Measurements from ENCODE around the gene TRIM28.

TRIM28 gene

GRCh38 chr19:58557221-58558065 lies 13.6 kb downstream of the TRIM28 start:
- Histone ChIP-seq H3K4me3 (ENCODE audit: insufficient read length, low read depth) (peak overlapping the region; percentile 50), H3K4me1 (ENCODE audit: insufficient read depth, insufficient read length) (no peaks in the 10 kb centered on the region), H3K9me3 (ENCODE audit: insufficient read depth, low read length) (no peaks in the 10 kb centered on the region), H3K36me3 (ENCODE audit: insufficient read depth, insufficient read length, low read length) (peaks cover 43% of the 10 kb centered on the region), H3K27me3 (ENCODE audit: insufficient read depth, insufficient read length) (no peaks in the 10 kb centered on the region), H3K9ac (ENCODE audit: insufficient read length, low read depth) (peak overlapping the region; percentile 76)
- TF ChIP-seq SUZ12 (IDR thresholded peaks at IDR 0.05; ENCODE audit: extremely low read depth, insufficient read depth, insufficient read length) (no peak), YY1 (IDR thresholded peaks at IDR 0.05; ENCODE audit: insufficient read depth, insufficient read length) (no peak), ZNF274 (IDR thresholded peaks at IDR 0.05; ENCODE audit: low read depth, low read length) (no peak)
- no peak for DNase-seq (ENCODE audit: low read depth, low spot score)

GRCh38 chr19:58558066-58558622 lies 14.3 kb downstream of the TRIM28 start, which contains the start of gene UBE2M:
Gene UBE2M, minus strand, starts transcription at chr19:58558611. Its CDS starts 230 bp downstream, at chr19:58558381.
- Histone ChIP-seq H3K9me3 (ENCODE audit: insufficient read depth, low read length) (no peaks in the 10 kb centered on the region), H3K36me3 (ENCODE audit: insufficient read depth, insufficient read length, low read length) (peaks cover 37% of the 10 kb centered on the region), H3K27me3 (ENCODE audit: insufficient read depth, insufficient read length) (no peaks in the 10 kb centered on the region), H3K4me1 (ENCODE audit: insufficient read depth, insufficient read length) (no peaks in the 10 kb centered on the region), H3K4me3 (ENCODE audit: insufficient read length, low read depth) (peak within 1 kb of the TSS; percentile 73), H3K9ac (ENCODE audit: insufficient read length, low read depth) (peak within 1 kb of the TSS; percentile 90)
- TF ChIP-seq SUZ12 (IDR thresholded peaks at IDR 0.05; ENCODE audit: extremely low read depth, insufficient read depth, insufficient read length) (no peak), YY1 (IDR thresholded peaks at IDR 0.05; ENCODE audit: insufficient read depth, insufficient read length) (no peak), ZNF274 (IDR thresholded peaks at IDR 0.05; ENCODE audit: low read depth, low read length) (no peak)
- DNase-seq (ENCODE audit: low read depth, low spot score): no peak

- peak; percentile 69 for TF ChIP-seq YY1 (IDR thresholded peaks at IDR 0.05; ENCODE audit: insufficient read depth, insufficient read length)
- no peak for TF ChIP-seq SUZ12 (IDR thresholded peaks at IDR 0.05; ENCODE audit: extremely low read depth, insufficient read depth, insufficient read length)
- Histone ChIP-seq H3K4me3 (ENCODE audit: insufficient read length, low read depth) (peak overlapping the region; percentile 73), H3K9me3 (ENCODE audit: insufficient read depth, low read length) (no peaks in the 10 kb centered on the region)
Measured at GRCh38 chr19:58558623-58559274, 14.9 kb downstream of the TRIM28 start.

DNA sequence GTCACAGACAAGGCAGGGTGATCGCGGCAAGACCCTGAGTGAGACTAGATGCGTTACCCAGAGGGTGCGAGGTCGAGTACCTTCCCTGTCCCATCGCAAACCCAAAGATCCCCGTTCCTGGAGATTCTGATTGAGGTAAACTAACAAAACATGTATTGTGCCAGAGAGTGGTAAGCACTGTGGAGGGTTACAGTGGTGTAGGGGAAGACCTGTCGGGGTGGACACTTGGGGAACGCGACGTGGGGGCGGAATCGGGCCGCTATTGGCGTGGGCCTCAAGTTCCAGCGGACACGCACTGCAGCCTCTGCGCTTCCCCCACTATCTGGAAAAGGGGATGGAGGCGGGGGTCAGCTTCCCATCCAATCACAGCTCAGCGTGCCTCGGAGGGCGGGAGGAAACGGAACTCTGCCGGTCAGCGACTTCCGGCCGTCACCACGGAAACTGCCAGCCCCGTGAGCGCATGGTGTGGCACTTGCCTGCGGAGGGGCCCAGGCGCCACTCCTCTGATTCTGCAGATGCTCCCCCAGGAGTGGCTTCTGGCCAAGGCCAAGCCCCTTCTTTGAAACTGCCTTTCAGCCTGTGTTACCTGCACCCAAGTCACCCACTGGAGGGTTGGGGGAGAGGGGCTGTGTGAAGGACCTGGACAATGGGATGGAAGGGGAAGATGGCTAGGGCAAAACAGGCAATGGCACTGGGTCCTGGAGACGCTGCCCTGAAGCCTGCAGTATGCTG lies 15.6 kb downstream of the TRIM28 start:
- DNase-seq (ENCODE audit: low read depth, low spot score): peak; percentile 48
- no peaks in the 10 kb centered on the region for H3K4me1 ChIP-seq (ENCODE audit: insufficient read depth, insufficient read length)

More at GRCh38 chr19:58558623-58559274, 14.9 kb downstream of the TRIM28 start:
- Histone ChIP-seq H3K4me1 (ENCODE audit: insufficient read depth, insufficient read length) (no peaks in the 10 kb centered on the region), H3K36me3 (ENCODE audit: insufficient read depth, insufficient read length, low read length) (peaks cover 33% of the 10 kb centered on the region), H3K9ac (ENCODE audit: insufficient read length, low read depth) (peak overlapping the region; percentile 90), H3K27me3 (ENCODE audit: insufficient read depth, insufficient read length) (no peaks in the 10 kb centered on the region)
- peak; percentile 79 for DNase-seq (ENCODE audit: low read depth, low spot score)

GRCh38 chr19:58560007-58560887 lies 16.4 kb downstream of the TRIM28 start:
- peaks cover 30% of the 10 kb centered on the region for H3K36me3 ChIP-seq (ENCODE audit: insufficient read depth, insufficient read length, low read length)
- no peaks in the 10 kb centered on the region for H3K27me3 ChIP-seq (ENCODE audit: insufficient read depth, insufficient read length)
- H3K9ac ChIP-seq (ENCODE audit: insufficient read length, low read depth): peak overlapping the region; percentile 90
- DNase-seq (ENCODE audit: low read depth, low spot score): no peak
- no peaks in the 10 kb centered on the region for H3K4me1 ChIP-seq (ENCODE audit: insufficient read depth, insufficient read length)
- no peaks in the 10 kb centered on the region for H3K9me3 ChIP-seq (ENCODE audit: insufficient read depth, low read length)
- H3K4me3 ChIP-seq (ENCODE audit: insufficient read length, low read depth): peak overlapping the region; percentile 73
- no peak for TF ChIP-seq ZNF274 (IDR thresholded peaks at IDR 0.05; ENCODE audit: low read depth, low read length)
- no peak for TF ChIP-seq YY1 (IDR thresholded peaks at IDR 0.05; ENCODE audit: insufficient read depth, insufficient read length)
- no peak for TF ChIP-seq SUZ12 (IDR thresholded peaks at IDR 0.05; ENCODE audit: extremely low read depth, insufficient read depth, insufficient read length)

More for the DNA sequence above, 15.6 kb downstream of the TRIM28 start:
- Histone ChIP-seq H3K9ac (ENCODE audit: insufficient read length, low read depth) (peak overlapping the region; percentile 90), H3K36me3 (ENCODE audit: insufficient read depth, insufficient read length, low read length) (peaks cover 30% of the 10 kb centered on the region), H3K27me3 (ENCODE audit: insufficient read depth, insufficient read length) (no peaks in the 10 kb centered on the region), H3K9me3 (ENCODE audit: insufficient read depth, low read length) (no peaks in the 10 kb centered on the region), H3K4me3 (ENCODE audit: insufficient read length, low read depth) (peak overlapping the region; percentile 73)
- no peak for TF ChIP-seq YY1 (IDR thresholded peaks at IDR 0.05; ENCODE audit: insufficient read depth, insufficient read length)
- no peak for TF ChIP-seq SUZ12 (IDR thresholded peaks at IDR 0.05; ENCODE audit: extremely low read depth, insufficient read depth, insufficient read length)
- TF ChIP-seq ZNF274 (IDR thresholded peaks at IDR 0.05; ENCODE audit: low read depth, low read length): no peak

DNA sequence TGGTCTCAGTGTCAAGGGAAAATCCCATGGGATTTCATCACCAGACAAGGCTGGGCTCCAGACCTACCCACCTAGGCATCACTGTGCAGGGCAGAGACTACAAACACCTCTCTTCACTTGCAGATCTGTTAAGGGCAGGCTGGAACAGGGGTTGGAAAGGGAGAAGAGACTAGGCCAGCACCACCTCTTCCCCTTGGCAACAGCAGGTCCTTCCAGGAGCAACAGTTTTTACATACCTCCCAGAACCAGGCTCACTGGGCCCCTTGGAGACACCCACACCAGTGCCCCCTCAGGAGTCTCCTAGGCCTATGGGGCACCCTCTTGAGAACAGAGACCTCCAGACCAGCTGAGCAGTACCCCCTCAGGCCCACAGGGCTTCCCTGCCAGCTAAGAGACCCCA lies 17.1 kb downstream of the TRIM28 start:
- Histone ChIP-seq H3K9me3 (ENCODE audit: insufficient read depth, low read length) (no peaks in the 10 kb centered on the region), H3K4me1 (ENCODE audit: insufficient read depth, insufficient read length) (no peaks in the 10 kb centered on the region), H3K27me3 (ENCODE audit: insufficient read depth, insufficient read length) (no peaks in the 10 kb centered on the region), H3K4me3 (ENCODE audit: insufficient read length, low read depth) (no peak overlapping the region), H3K9ac (ENCODE audit: insufficient read length, low read depth) (no peak overlapping the region), H3K36me3 (ENCODE audit: insufficient read depth, insufficient read length, low read length) (peaks cover 30% of the 10 kb centered on the region)
- TF ChIP-seq ZNF274 (IDR thresholded peaks at IDR 0.05; ENCODE audit: low read depth, low read length) (no peak), YY1 (IDR thresholded peaks at IDR 0.05; ENCODE audit: insufficient read depth, insufficient read length) (no peak), SUZ12 (IDR thresholded peaks at IDR 0.05; ENCODE audit: extremely low read depth, insufficient read depth, insufficient read length) (no peak)
- no peak for DNase-seq (ENCODE audit: low read depth, low spot score)

Measured in NT2/D1 (cell line).